Right lobe of liver (tissue), 4 donors: ENCODE measurements around the gene C3.

Experiments used
- CTCF ChIP-seq, 4 donors: fragments of 200-600 bp in 3 of 4; fragments of 450-650 bp in 1 of 4; IDR thresholded peaks; one replicate each; pipeline versions ENCODE4 v1.5.1 to v1.8.0; 2016 to 2022; ENCODE audit warnings: antibody characterized with exemption in 4 of 4, mild to moderate bottlenecking in 2 of 4
- POLR2A ChIP-seq: fragments of 450-650 bp; IDR thresholded peaks from one replicate; pipeline ENCODE4 v1.6.1; 2017; ENCODE audit warnings: antibody characterized with exemption, mild to moderate bottlenecking
- donor health status: DM: no; HTN: no; CAD: no.
- donor health status: DM: no; HTN: no; CAD: no.
- donor health status: DM: no; HTN: yes; CAD: no.

DNA sequence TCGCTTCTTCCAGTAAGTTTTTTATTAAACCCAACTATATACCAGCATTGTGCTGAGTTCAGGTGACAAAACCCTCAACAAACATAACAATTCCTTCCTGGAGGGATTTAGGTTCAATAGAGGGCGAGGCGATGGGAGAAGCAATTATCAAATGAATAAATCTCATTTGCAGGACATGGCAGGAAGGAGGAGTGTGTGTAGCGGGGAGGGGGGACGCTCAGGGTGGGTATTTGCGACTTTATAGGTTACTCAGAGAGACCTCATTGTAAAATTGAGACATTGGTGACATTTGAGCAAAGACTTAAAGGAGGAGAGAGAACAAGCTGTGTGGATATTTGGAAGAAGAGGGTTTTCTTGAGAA is 3.9 kb downstream of the C3 start:
- no peak for TF ChIP-seq POLR2A
- TF ChIP-seq CTCF (IDR thresholded peaks at IDR 0.05): no peak
